ENCODE measurements around the gene CACNB2.

Gene CACNB2

DNA sequence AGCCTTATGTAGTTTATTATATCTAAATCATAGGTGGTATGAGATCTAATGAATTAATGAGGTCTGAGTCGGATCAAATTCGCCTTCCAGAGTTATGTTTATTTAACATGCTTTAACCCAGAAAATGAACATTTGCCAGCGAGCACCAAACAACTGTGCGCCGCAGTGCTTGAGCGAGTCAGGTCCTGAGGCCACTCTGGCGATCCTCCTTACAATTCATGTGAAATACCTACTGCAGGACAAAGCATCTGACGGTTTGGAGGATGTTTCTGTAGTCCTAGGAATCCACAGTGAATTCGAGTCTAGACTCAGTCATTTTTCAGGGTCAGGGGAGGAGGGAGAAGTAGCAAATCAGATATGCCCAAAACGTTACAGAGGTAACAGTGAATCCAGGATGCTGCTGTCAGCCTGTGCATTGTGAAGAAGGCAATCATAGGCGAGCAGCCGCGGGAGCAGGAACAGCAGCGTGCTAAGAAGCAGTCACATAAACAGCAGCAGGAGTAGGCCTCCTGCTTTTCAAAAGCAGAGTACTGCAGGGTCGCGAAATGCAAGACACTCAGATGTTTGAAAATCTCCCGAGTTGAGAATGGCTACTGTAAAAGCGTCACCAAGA lies 120.2 kb downstream of the CACNB2 start:
- TF ChIP-seq, protein P1, sequence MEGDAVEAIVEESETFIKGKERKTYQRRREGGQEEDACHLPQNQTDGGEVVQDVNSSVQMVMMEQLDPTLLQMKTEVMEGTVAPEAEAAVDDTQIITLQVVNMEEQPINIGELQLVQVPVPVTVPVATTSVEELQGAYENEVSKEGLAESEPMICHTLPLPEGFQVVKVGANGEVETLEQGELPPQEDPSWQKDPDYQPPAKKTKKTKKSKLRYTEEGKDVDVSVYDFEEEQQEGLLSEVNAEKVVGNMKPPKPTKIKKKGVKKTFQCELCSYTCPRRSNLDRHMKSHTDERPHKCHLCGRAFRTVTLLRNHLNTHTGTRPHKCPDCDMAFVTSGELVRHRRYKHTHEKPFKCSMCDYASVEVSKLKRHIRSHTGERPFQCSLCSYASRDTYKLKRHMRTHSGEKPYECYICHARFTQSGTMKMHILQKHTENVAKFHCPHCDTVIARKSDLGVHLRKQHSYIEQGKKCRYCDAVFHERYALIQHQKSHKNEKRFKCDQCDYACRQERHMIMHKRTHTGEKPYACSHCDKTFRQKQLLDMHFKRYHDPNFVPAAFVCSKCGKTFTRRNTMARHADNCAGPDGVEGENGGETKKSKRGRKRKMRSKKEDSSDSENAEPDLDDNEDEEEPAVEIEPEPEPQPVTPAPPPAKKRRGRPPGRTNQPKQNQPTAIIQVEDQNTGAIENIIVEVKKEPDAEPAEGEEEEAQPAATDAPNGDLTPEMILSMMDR (IDR thresholded peaks at IDR 0.05; ENCODE audit: borderline replicate concordance, insufficient read depth, low read depth, low read length), result no peak
- no peak overlapping the region for H3K4me3 ChIP-seq (ENCODE audit: low read depth, low read length)

DNA sequence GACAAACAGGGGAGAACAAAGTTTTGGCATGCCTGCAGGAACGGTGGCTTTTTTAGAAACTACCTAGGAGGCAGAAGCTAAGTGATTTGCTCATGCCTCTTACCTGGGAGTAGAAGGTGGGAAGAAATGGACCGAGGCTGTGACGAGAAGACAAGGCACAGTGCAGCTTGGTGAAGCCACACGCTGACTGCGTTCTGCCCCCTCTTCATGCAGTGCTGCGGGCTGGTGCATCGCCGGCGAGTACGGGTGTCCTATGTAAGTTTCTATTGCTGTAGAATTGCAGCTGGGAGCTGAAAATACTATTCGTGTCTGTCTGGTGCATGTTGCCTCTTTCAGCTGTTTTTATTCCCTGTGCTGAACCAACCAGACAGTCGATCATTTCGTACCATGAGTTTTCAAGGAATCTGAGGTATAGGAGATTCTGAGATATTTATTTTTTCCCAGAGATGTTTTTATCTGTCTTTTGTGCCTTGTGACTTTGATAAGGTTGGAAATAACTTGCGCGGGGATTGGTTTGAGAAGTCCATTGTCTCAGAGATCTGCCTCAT lies 120.9 kb downstream of the CACNB2 start:
- no peak overlapping the region for H3K4me3 ChIP-seq (ENCODE audit: low read depth, low read length)

DNA sequence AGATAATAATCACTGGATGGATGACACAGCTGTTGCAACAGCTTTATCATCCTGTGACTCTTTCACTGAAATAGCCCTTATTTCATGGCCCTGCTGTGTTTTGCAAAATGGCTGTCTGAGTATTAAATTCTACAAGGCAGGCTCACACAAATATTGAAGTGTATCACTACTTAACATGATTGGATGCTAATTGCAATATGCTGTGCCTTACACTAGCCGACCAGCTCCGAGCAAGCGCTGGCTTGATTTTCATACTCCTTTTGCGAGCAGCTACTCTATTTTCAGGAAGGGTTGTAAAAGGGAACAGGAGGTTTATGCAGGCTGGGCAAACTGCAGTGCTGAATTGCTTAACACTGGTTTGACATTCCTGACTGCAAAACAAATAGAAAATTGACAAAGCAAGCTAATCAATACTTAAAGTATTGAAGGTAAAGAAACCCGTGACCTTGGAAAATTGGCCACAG lies 121.6 kb downstream of the CACNB2 start:
- H3K4me3 ChIP-seq (ENCODE audit: low read depth, low read length), result no peak overlapping the region
- TF ChIP-seq, protein P1 (IDR thresholded peaks at IDR 0.05; ENCODE audit: borderline replicate concordance, insufficient read depth, low read depth, low read length), result no peak

More for the DNA sequence above, 120.9 kb downstream of the CACNB2 start:
- TF ChIP-seq, protein P1 (IDR thresholded peaks at IDR 0.05; ENCODE audit: borderline replicate concordance, insufficient read depth, low read depth, low read length), result no peak

DNA sequence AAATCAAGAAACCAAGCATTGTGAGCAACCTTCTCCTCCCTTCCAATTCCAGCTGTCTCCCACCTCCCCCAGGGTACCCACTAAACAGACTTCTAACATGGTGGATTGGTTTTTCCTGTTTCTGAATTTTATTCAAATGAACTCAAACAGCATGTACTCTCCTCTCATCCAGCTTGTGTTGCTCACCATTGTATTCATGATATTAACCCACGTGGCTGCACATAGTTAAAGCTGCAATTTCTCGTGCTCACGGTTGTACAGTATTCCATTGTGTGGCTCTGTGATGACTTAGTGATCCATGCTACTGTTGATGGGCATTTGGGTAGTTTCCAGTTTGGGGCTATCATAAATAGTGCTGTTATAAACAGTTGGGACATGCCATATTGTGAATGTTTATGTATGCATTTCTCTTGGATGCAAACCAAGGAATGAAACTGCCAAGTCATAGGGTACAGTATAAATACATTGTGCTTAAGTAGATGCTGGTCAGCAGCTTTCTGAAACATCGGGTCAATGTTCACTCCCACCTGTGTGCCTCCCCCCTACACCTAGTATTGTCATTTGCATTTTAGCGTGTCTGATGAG lies 124.3 kb downstream of the CACNB2 start:
- H3K4me3 ChIP-seq (ENCODE audit: low read depth, low read length), result no peak overlapping the region
- TF ChIP-seq, protein P1 (IDR thresholded peaks at IDR 0.05; ENCODE audit: borderline replicate concordance, insufficient read depth, low read depth, low read length), result no peak

DNA sequence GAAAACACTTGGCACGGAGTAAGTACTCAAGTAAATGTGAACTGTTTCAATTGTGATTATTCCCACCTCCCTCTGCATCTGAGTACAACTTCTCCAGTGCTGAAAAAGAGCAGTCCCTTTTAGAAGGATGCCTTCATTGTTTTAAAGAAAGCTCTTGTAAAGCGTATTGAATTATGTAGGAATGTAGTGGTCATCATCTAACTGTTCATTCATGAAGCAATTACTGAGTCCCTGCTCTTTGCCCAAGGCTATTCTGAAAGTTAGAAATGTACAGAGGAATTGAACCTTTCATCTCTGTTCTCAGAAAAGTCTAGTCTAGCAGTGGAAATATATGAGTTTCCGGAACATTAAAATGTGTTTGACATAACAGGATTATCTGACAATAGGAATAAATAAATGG lies 127.8 kb downstream of the CACNB2 start:
- H3K4me3 ChIP-seq (ENCODE audit: low read depth, low read length), result no peak overlapping the region
- TF ChIP-seq, protein P1 (IDR thresholded peaks at IDR 0.05; ENCODE audit: borderline replicate concordance, insufficient read depth, low read depth, low read length), result no peak

DNA sequence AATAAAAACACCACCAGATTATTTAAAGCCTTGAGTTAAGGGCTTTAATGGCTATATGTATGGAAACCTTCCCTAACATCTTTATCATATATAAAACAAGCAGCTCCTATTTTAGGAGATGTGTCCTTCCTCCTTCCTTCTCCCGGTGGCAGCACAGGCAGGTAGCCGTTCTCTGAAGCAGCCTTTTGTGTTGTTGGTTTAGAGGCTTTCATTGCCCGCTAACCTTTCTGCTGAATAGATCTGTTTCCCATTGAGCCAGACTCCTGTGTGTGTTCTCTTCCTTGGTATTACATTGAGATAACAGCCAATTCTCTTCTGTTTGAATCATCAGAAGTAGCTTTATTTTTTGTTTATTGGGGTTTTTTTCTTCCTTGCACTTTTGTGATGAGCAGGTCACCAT lies 131.3 kb downstream of the CACNB2 start:
- TF ChIP-seq, protein P1 (IDR thresholded peaks at IDR 0.05; ENCODE audit: borderline replicate concordance, insufficient read depth, low read depth, low read length), result no peak
- no peak overlapping the region for H3K4me3 ChIP-seq (ENCODE audit: low read depth, low read length)

DNA sequence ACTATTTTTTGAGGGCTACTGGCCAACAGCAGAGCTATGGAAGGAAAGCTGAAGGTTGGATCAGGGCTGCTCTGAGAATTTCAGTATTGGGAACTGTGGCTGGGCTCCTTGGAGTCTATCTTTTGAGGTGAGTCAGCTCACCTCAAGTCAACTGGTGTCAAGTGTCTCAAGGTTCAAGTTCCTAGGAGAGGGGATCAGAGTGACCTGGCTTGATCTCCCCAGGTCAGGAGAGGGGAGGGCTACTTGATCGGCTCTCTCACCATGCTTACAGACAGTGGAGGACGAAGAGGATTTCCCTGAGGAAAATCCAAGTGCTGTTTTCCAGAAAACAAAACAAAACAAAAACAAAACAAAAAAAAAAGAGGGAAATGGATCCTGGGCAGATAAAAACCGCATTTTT lies 132.8 kb downstream of the CACNB2 start:
- TF ChIP-seq, protein P1 (IDR thresholded peaks at IDR 0.05; ENCODE audit: borderline replicate concordance, insufficient read depth, low read depth, low read length), result no peak

More for the DNA sequence above, 132.8 kb downstream of the CACNB2 start:
- no peak overlapping the region for H3K4me3 ChIP-seq (ENCODE audit: low read depth, low read length)
